C4-2B (cell line): ENCODE measurements around the gene ATP13A3.

Source experiments
- H3K27ac ChIP-seq: fragments of 450-650 bp; 2 replicates; pipeline ENCODE4 v1.5.1; 2017
- CTCF ChIP-seq: fragments of 450-650 bp; conservative IDR thresholded peaks from 2 replicates; pipeline ENCODE4 v1.5.1; 2017; ENCODE audit warnings: mild to moderate bottlenecking
- ZFX ChIP-seq: fragments of 450-650 bp; IDR thresholded peaks from 2 replicates; pipeline ENCODE4 v1.6.1; 2017

The ATP13A3 gene

GRCh38 chr3:194397757-194398312 is 89.0 kb downstream of the ATP13A3 start:
- no peak overlapping the region for H3K27ac ChIP-seq
- TF ChIP-seq CTCF: no peak
- TF ChIP-seq ZFX: no peak

GRCh38 chr3:194396859-194397756 is 89.7 kb downstream of the ATP13A3 start:
- no peak overlapping the region for H3K27ac ChIP-seq

GRCh38 chr3:194396539-194396858 is 90.3 kb downstream of the ATP13A3 start:
- H3K27ac ChIP-seq: no peak overlapping the region
- TF ChIP-seq ZFX: no peak
- no peak for TF ChIP-seq CTCF

More at GRCh38 chr3:194396859-194397756, 89.7 kb downstream of the ATP13A3 start:
- no peak for TF ChIP-seq CTCF

- no peak overlapping the region for H3K27ac ChIP-seq
- TF ChIP-seq ZFX (no peak), CTCF (no peak)
These were observed 90.8 kb downstream of the ATP13A3 start for GRCh38 chr3:194395778-194396538.

- no peak overlapping the region for H3K27ac ChIP-seq
- TF ChIP-seq ZFX (no peak), CTCF (no peak)
These were observed 91.6 kb downstream of the ATP13A3 start for GRCh38 chr3:194395212-194395611.

- H3K27ac ChIP-seq: no peak overlapping the region
- TF ChIP-seq ZFX (no peak), CTCF (no peak)
These were observed 94.2 kb downstream of the ATP13A3 start for GRCh38 chr3:194392576-194392975.

GRCh38 chr3:194390835-194391234 is 96.0 kb downstream of the ATP13A3 start:
- no peak for TF ChIP-seq CTCF
- TF ChIP-seq ZFX: no peak
- no peak overlapping the region for H3K27ac ChIP-seq
